ENCODE data around the gene STK16. TPM values are rescaled to one million over a fixed set of nuclear protein-coding genes. Genes with fewer than 3 reads are reported as not detected.

The STK16 gene
- polyA plus RNA-seq, 1 donor from 2014 or later: 64.9 TPM

- Histone ChIP-seq H3K9me2 (ENCODE audit: insufficient read depth, low read length) (no peaks in the 10 kb centered on the region), H3K27ac (ENCODE audit: low read length) (no peak overlapping the region), H2AFZ (ENCODE audit: low read depth, low read length) (no peak overlapping the region), H3K27me3 (ENCODE audit: insufficient read depth, low read depth, low read length) (peaks cover 11% of the 10 kb centered on the region), H3K9ac (ENCODE audit: low read length) (no peak overlapping the region), H3K79me2 (replicated peaks; ENCODE audit: insufficient read depth, low read length) (no peaks in the 10 kb centered on the region), H3F3A (ENCODE audit: insufficient read depth, low read length, poor library complexity, severe bottlenecking) (no peaks in the 10 kb centered on the region), H3K4me3 (ENCODE audit: low read length) (no peak overlapping the region), H4K20me1 (ENCODE audit: insufficient read depth) (no peaks in the 10 kb centered on the region), H3K36me3 (ENCODE audit: insufficient read depth, low read length) (no peaks in the 10 kb centered on the region), H3K4me2 (ENCODE audit: low read length) (no peak overlapping the region), H3K9me3 (ENCODE audit: low read length) (no peaks in the 10 kb centered on the region)
- TF ChIP-seq TAF1 (IDR thresholded peaks at IDR 0.05; ENCODE audit: low read depth) (no peak), REST (IDR thresholded peaks at IDR 0.05; ENCODE audit: borderline replicate concordance) (no peak), POLR2AphosphoS5 (IDR thresholded peaks at IDR 0.05) (no peak), SMC3 (conservative IDR thresholded peaks at IDR 0.05; ENCODE audit: poor library complexity) (no peak), EZH2 (IDR thresholded peaks at IDR 0.05; ENCODE audit: borderline replicate concordance, insufficient read depth, low read length, poor library complexity, severe bottlenecking) (no peak), RAD21 (conservative IDR thresholded peaks at IDR 0.05) (no peak), CTCF (IDR thresholded peaks at IDR 0.05; ENCODE audit: poor library complexity, severe bottlenecking) (no peak), EP300 (conservative IDR thresholded peaks at IDR 0.05; ENCODE audit: poor library complexity, severe bottlenecking) (no peak), MXI1 (conservative IDR thresholded peaks at IDR 0.05; ENCODE audit: poor library complexity, severe bottlenecking) (no peak)
Observed at GRCh38 chr2:219269362-219270054, 24.2 kb downstream of the STK16 start.

GRCh38 chr2:219270055-219270372 is 24.7 kb downstream of the STK16 start:
- H3K27ac ChIP-seq (ENCODE audit: low read length): no peak overlapping the region
- no peak overlapping the region for H3K4me3 ChIP-seq (ENCODE audit: low read length)
- no peaks in the 10 kb centered on the region for H3K9me3 ChIP-seq (ENCODE audit: low read length)
- H4K20me1 ChIP-seq (ENCODE audit: insufficient read depth): no peaks in the 10 kb centered on the region
- no peak overlapping the region for H3K4me2 ChIP-seq (ENCODE audit: low read length)
- no peak overlapping the region for H3K9ac ChIP-seq (ENCODE audit: low read length)
- H3K36me3 ChIP-seq (ENCODE audit: insufficient read depth, low read length): no peaks in the 10 kb centered on the region
- no peaks in the 10 kb centered on the region for H3K79me2 ChIP-seq (replicated peaks; ENCODE audit: insufficient read depth, low read length)
- TF ChIP-seq SMC3 (conservative IDR thresholded peaks at IDR 0.05; ENCODE audit: poor library complexity) (no peak), REST (IDR thresholded peaks at IDR 0.05; ENCODE audit: borderline replicate concordance) (no peak), CTCF (IDR thresholded peaks at IDR 0.05; ENCODE audit: poor library complexity, severe bottlenecking) (no peak), TAF1 (IDR thresholded peaks at IDR 0.05; ENCODE audit: low read depth) (no peak), EZH2 (IDR thresholded peaks at IDR 0.05; ENCODE audit: borderline replicate concordance, insufficient read depth, low read length, poor library complexity, severe bottlenecking) (no peak), RAD21 (conservative IDR thresholded peaks at IDR 0.05) (no peak), POLR2AphosphoS5 (IDR thresholded peaks at IDR 0.05) (no peak), EP300 (conservative IDR thresholded peaks at IDR 0.05; ENCODE audit: poor library complexity, severe bottlenecking) (no peak), MXI1 (conservative IDR thresholded peaks at IDR 0.05; ENCODE audit: poor library complexity, severe bottlenecking) (no peak)
- peaks cover 11% of the 10 kb centered on the region for H3K27me3 ChIP-seq (ENCODE audit: insufficient read depth, low read depth, low read length)
- no peaks in the 10 kb centered on the region for H3K9me2 ChIP-seq (ENCODE audit: insufficient read depth, low read length)
- H2AFZ ChIP-seq (ENCODE audit: low read depth, low read length): no peak overlapping the region
- no peaks in the 10 kb centered on the region for H3F3A ChIP-seq (ENCODE audit: insufficient read depth, low read length, poor library complexity, severe bottlenecking)

Data from neural cell (in vitro differentiated cells).